Cortex of kidney (tissue), 1 donor: Measurements from ENCODE around the gene IP6K3.

ENCODE experiments used
- DNase-seq: peaks from one replicate; lab custom pipeline; 2025; lab: John Stamatoyannopoulos, UW

Gene IP6K3

DNA sequence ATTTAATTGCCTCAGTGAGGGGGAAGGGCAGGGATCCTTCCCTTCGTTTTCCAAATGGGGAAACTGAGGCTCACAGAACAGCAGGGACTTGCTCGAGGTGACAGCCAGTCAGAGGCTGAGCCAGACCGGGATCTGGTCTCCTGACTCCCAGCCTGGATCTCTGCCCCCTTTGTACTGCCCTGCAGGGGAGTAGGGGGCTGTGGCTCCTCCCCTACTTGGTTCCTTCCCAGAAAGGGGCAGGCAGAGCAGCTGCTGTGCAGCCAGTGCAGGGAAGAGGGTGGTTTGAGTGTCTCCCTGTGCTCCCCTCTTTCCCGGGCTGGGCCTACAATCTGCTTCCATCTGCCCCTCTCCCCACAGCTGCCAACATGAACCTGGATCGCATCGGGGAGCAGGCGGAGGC, 72.9 kb downstream of the IP6K3 start:
- no peak for DNase-seq

DNA sequence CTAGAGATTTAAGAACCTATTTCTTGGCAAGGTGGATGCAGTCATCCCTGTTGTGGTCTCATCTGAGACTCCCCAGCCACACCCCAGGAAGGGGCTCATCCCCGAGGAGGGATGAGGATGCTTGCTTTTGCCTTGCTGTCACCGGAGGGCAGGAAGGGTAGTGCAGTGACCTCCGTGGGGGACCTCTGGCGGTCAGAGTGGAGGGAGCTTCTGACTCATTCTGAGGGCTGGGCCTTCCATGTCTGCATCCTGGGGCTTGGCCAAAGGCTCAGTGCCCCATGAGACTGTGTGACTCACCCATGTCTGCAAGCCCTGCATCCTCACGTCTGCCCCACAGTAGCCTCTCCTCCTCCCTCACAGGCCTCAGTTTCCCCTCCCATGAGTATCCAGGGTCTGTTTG, 73.9 kb downstream of the IP6K3 start:
- no peak for DNase-seq

DNA sequence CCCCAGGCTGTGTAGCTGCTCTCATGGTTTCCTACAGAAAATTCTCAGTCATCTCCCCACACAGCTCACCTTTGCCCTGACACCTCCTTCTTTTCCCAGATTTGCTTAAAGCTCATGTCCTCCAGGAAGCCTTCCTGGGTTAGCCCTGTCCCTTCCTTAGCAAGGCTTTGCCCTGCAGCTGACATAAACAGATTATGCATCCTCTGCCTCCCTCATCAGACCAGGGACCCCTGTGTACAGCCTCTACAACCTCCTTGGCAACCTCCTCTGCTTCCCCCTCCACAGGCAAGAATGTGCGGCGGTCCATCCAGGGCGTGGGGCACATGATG, 75.0 kb downstream of the IP6K3 start:
- no peak for DNase-seq
